Duodenal mucosa (tissue), 2 donors: ENCODE measurements around the gene BAIAP3.

ENCODE experiments used
- H3K27ac ChIP-seq: one replicate; pipeline ENCODE4 v1.7.0; 2013; ENCODE audit warnings: low read depth, low read length
- H3K27me3 ChIP-seq, 2 donors: one replicate each; pipeline ENCODE4 v1.7.0; 2013; ENCODE audit warnings: low read length in 2 of 2, control low read depth in 1 of 2; ENCODE audit not compliant: insufficient read depth in 2 of 2, control insufficient read depth in 1 of 2
- H3K36me3 ChIP-seq, 2 donors: one replicate each; pipeline ENCODE4 v1.7.0; 2013; ENCODE audit warnings: low read length in 2 of 2, control low read depth in 1 of 2; ENCODE audit not compliant: insufficient read depth in 2 of 2, control insufficient read depth in 1 of 2
- H3K4me1 ChIP-seq, 2 donors: one replicate each; pipeline ENCODE4 v1.7.0; 2013; ENCODE audit warnings: low read length in 2 of 2, control low read depth in 1 of 2; ENCODE audit not compliant: insufficient read depth in 2 of 2, control insufficient read depth in 1 of 2
- H3K4me3 ChIP-seq, 2 donors: one replicate each; pipeline ENCODE4 v1.7.0; 2013; ENCODE audit warnings: low read length in 2 of 2, low read depth in 1 of 2
- H3K9ac ChIP-seq, 2 donors: one replicate each; pipeline ENCODE4 v1.7.0; 2013; ENCODE audit warnings: low read length in 2 of 2, low read depth in 1 of 2
- H3K9me3 ChIP-seq, 2 donors: one replicate each; pipeline ENCODE4 v1.7.0; 2013; ENCODE audit warnings: low read length in 2 of 2, control low read depth in 1 of 2; ENCODE audit not compliant: control insufficient read depth in 1 of 2

BAIAP3 gene

GRCh38 chr16:1309888-1310831, 23.3 kb upstream of the BAIAP3 start:
- H3K4me1 ChIP-seq, result peaks cover 20 to 32% of the 10 kb centered on the region in 2 donors
- H3K27me3 ChIP-seq, result no peaks in the 10 kb centered on the region
- peak overlapping the region; percentile 68 to 87 for H3K4me3 ChIP-seq
- H3K9me3 ChIP-seq, result no peaks in the 10 kb centered on the region
- H3K36me3 ChIP-seq, result peaks cover 5 to 26% of the 10 kb centered on the region in 2 donors
- no peak overlapping the region for H3K27ac ChIP-seq
- H3K9ac ChIP-seq, result peak overlapping the region; percentile 33 to 66

- Histone ChIP-seq H3K27me3 (no peaks in the 10 kb centered on the region), H3K4me1 (peaks cover 20 to 32% of the 10 kb centered on the region in 2 donors), H3K4me3 (peak overlapping the region; percentile 68 to 87), H3K27ac (no peak overlapping the region), H3K9ac (peak overlapping the region; percentile 33 to 66), H3K36me3 (peaks cover 11 to 32% of the 10 kb centered on the region in 2 donors), H3K9me3 (no peaks in the 10 kb centered on the region)
Measured at GRCh38 chr16:1310832-1311200, 22.6 kb upstream of the BAIAP3 start.

DNA sequence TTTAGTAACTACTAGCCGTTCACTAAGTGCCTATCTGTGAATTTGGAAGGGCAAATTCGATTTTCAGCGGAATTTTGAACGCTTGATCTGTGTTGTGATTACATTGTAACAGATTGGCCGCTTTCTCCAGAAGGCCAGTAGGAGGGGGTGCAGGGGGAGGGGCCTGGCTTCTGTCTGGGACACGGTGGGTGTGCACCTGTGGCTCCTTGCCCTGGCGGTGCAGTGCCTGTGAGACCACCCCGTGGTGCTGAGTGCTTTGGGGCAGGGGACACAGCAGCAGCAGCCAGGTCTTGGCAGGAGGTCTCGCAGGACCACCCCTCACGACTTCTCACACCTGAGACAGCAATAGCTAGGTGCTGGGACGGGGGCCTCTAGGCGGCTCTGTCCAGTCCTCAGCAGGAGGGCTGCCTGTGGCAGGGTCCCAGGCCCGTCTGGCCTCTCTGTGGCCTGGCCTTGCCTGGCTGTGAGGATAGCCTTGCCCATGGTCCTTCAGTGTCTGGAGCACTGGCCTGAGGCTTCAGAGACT, 22.2 kb upstream of the BAIAP3 start:
- Histone ChIP-seq H3K4me1 (peaks cover 20 to 32% of the 10 kb centered on the region in 2 donors), H3K4me3 (peak overlapping the region; percentile 68 to 87), H3K27ac (no peak overlapping the region), H3K27me3 (no peaks in the 10 kb centered on the region), H3K36me3 (peaks cover 15 to 37% of the 10 kb centered on the region in 2 donors), H3K9ac (peak overlapping the region; percentile 33 to 66), H3K9me3 (no peaks in the 10 kb centered on the region)

GRCh38 chr16:1311738-1312466, 21.5 kb upstream of the BAIAP3 start:
- Histone ChIP-seq H3K27me3 (no peaks in the 10 kb centered on the region), H3K9me3 (no peaks in the 10 kb centered on the region), H3K4me1 (peaks cover 20 to 32% of the 10 kb centered on the region in 2 donors), H3K36me3 (peaks cover 19 to 43% of the 10 kb centered on the region in 2 donors), H3K4me3 (peak overlapping the region; percentile 68 to 87), H3K9ac (peak overlapping the region; percentile 33 to 66), H3K27ac (no peak overlapping the region)

- Histone ChIP-seq H3K9ac (no peak overlapping the region), H3K36me3 (peaks cover 23 to 48% of the 10 kb centered on the region in 2 donors)
Measured at GRCh38 chr16:1312467-1312816, 21.0 kb upstream of the BAIAP3 start.

DNA sequence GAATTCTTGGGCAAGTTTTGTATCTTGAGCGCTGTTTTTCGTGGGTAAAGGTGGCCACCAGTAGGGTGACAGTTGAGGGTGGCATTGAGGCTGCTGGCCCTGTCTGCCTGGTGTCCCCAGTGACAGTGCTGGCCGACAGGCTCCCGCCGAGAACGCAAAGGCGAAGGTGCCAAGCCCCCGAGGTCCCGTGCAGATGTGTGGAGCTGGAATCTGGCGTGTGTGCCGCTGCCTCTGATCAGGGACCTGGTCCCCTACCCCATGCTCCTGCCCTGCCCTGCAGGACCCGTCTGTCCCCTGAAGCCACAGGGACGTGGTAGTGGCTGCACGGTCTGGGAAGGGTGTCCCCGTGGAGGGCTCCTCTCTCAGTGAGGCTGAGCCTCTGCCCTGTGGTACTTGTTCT, 20.5 kb upstream of the BAIAP3 start:
- H3K27ac ChIP-seq, result no peak overlapping the region
- H3K27me3 ChIP-seq, result no peaks in the 10 kb centered on the region
- peaks cover 28 to 52% of the 10 kb centered on the region in 2 donors for H3K36me3 ChIP-seq
- H3K4me1 ChIP-seq, result peaks cover 20 to 32% of the 10 kb centered on the region in 2 donors
- H3K9me3 ChIP-seq, result no peaks in the 10 kb centered on the region
- H3K9ac ChIP-seq, result no peak overlapping the region
- H3K4me3 ChIP-seq, result no peak overlapping the region

More at GRCh38 chr16:1312467-1312816, 21.0 kb upstream of the BAIAP3 start:
- H3K4me3 ChIP-seq, result no peak overlapping the region
- H3K9me3 ChIP-seq, result no peaks in the 10 kb centered on the region
- no peaks in the 10 kb centered on the region for H3K27me3 ChIP-seq
- no peak overlapping the region for H3K27ac ChIP-seq
- peaks cover 20 to 32% of the 10 kb centered on the region in 2 donors for H3K4me1 ChIP-seq

GRCh38 chr16:1313721-1314369, 19.6 kb upstream of the BAIAP3 start:
- no peak overlapping the region for H3K27ac ChIP-seq
- H3K4me3 ChIP-seq, result no peak overlapping the region
- H3K9ac ChIP-seq, result no peak overlapping the region
- H3K9me3 ChIP-seq, result no peaks in the 10 kb centered on the region
- H3K36me3 ChIP-seq, result peaks cover 32 to 62% of the 10 kb centered on the region in 2 donors
- H3K27me3 ChIP-seq, result no peaks in the 10 kb centered on the region
- peaks cover 20 to 28% of the 10 kb centered on the region in 2 donors for H3K4me1 ChIP-seq

- Histone ChIP-seq H3K4me3 (no peak overlapping the region), H3K9ac (no peak overlapping the region), H3K27me3 (no peaks in the 10 kb centered on the region), H3K36me3 (peaks cover 39 to 69% of the 10 kb centered on the region in 2 donors), H3K4me1 (peaks cover 20 to 28% of the 10 kb centered on the region in 2 donors), H3K9me3 (no peaks in the 10 kb centered on the region), H3K27ac (no peak overlapping the region)
Measured at GRCh38 chr16:1314399-1315068, 18.9 kb upstream of the BAIAP3 start.
